GM12878 (cell line): ENCODE data around the gene TNFAIP1. TPM values are rescaled to one million over a fixed set of nuclear protein-coding genes. Genes with fewer than 3 reads are reported as not detected.

Source experiments
- ATAC-seq: fragments of 200-7000 bp; cut with Tn5 transposase; 3 replicates; pipeline ENCODE4 v1.9.1; 2020; ENCODE audit warnings: mild to moderate bottlenecking, moderate library complexity
- BruUV-seq: library from RNA; stranded (reverse); fragments of 400-500 nt; replicated peaks from 2 replicates; lab custom pipeline; 2021; lab: Mats Ljungman, UMichigan
- CTCF ChIA-PET: fragments of 300-600 bp; sonication (Branson Sonifier 250); formaldehyde crosslinking; extraction: SDS; loops from one replicate; lab custom pipeline; 2021; ENCODE audit warnings: inconsistent platforms; lab: Yijun Ruan, JAX
- POLR2A ChIA-PET: fragments of 350-600 bp; formaldehyde crosslinking; extraction: SDS; loops from one replicate; lab custom pipeline; 2021; ENCODE audit warnings: inconsistent platforms; lab: Charles Lee
- RAD21 ChIA-PET: fragments of 300-600 bp; sonication (Branson Sonifier 250); formaldehyde crosslinking; loops from one replicate; lab custom pipeline; 2023; ENCODE audit warnings: antibody characterized with exemption; ENCODE audit not compliant: unreplicated experiment; lab: Charles Lee
- SMC1A ChIA-PET: fragments of 300-600 bp; sonication (Branson Sonifier 250); formaldehyde crosslinking; loops from one replicate; lab custom pipeline; 2023; ENCODE audit not compliant: unreplicated experiment, uncharacterized antibody; lab: Charles Lee
- DNase-seq: peaks from one replicate; pipeline ENCODE4 v3.0.0-alpha.2; 2011; ENCODE audit warnings: low read depth, low spot score
- FAIRE-seq: peaks from 3 replicates; lab custom pipeline; 2011; peaks lifted over from hg19 to GRCh38; lab: Jason Lieb, UNC
- H2AFZ ChIP-seq: 2 replicates; pipeline ENCODE4 v1.6.0; 2011; ENCODE audit warnings: low read depth, low read length, control low read depth; ENCODE audit not compliant: control insufficient read depth
- H3K27ac ChIP-seq: 2 replicates; pipeline ENCODE4 v1.5.1; 2011; ENCODE audit warnings: control low read depth; ENCODE audit not compliant: control insufficient read depth, insufficient read depth
- H3K27me3 ChIP-seq, 2 experiments: replicated peaks in 1 of 2; 2 replicates each; pipeline versions ENCODE4 v1.6.0 to v1.6.1; 2011; ENCODE audit warnings: low read length in 1 of 2; ENCODE audit not compliant: control insufficient read depth in 2 of 2, insufficient read depth in 2 of 2
- H3K36me3 ChIP-seq, 2 experiments: 2 replicates each; pipeline ENCODE4 v1.5.1; 2011; ENCODE audit warnings: low read length in 1 of 2; ENCODE audit not compliant: control insufficient read depth in 2 of 2, insufficient read depth in 2 of 2
- H3K4me1 ChIP-seq: 2 replicates; pipeline ENCODE4 v1.6.1; 2011; ENCODE audit warnings: mild to moderate bottlenecking, low read length, moderate library complexity, mixed read lengths; ENCODE audit not compliant: control insufficient read depth, insufficient read depth
- H3K4me2 ChIP-seq: 2 replicates; pipeline ENCODE4 v1.6.0; 2011; ENCODE audit warnings: control low read depth; ENCODE audit not compliant: control insufficient read depth, insufficient read depth
- H3K4me3 ChIP-seq: fragments of 200-600 bp; sonication (generic); 2 replicates; pipeline ENCODE4 v1.5.1; 2016
- H3K79me2 ChIP-seq: 2 replicates; pipeline ENCODE4 v1.6.0; 2011; ENCODE audit warnings: low read length; ENCODE audit not compliant: control insufficient read depth, insufficient read depth
- H3K9ac ChIP-seq: 2 replicates; pipeline ENCODE4 v1.8.0; 2011; ENCODE audit warnings: low read length, control low read depth, mixed read lengths; ENCODE audit not compliant: control insufficient read depth, insufficient read depth
- H3K9me3 ChIP-seq: replicated peaks from 3 replicates; pipeline ENCODE4 v1.5.1; 2011; ENCODE audit warnings: mild to moderate bottlenecking, low read length; ENCODE audit not compliant: control insufficient read depth, insufficient read depth
- H4K20me1 ChIP-seq: 2 replicates; pipeline ENCODE4 v1.6.0; 2011; ENCODE audit not compliant: control insufficient read depth, insufficient read depth
- CHD4 ChIP-seq: fragments of 200-600 bp; sonication (generic); IDR thresholded peaks from 2 replicates; pipeline ENCODE4 v1.6.1; 2016; ENCODE audit warnings: mild to moderate bottlenecking
- E2F4 ChIP-seq: IDR thresholded peaks from 2 replicates; pipeline ENCODE4 v1.6.1; 2012; ENCODE audit warnings: low read depth, low read length, improper control_type of control experiment
- ESRRA ChIP-seq: IDR thresholded peaks from 2 replicates; pipeline ENCODE4 v1.6.1; 2012; ENCODE audit warnings: mild to moderate bottlenecking, low read length, improper control_type of control experiment
- FOS ChIP-seq: IDR thresholded peaks from 3 replicates; pipeline ENCODE4 v1.6.1; 2011; ENCODE audit warnings: borderline replicate concordance; ENCODE audit not compliant: insufficient read length; ENCODE audit errors: extremely low read depth
- NFXL1 ChIP-seq: fragments of 450-650 bp; IDR thresholded peaks from 2 replicates; pipeline ENCODE4 v1.6.1; 2017; ENCODE audit warnings: antibody characterized with exemption, mild to moderate bottlenecking, borderline replicate concordance
- POLR2A ChIP-seq: IDR thresholded peaks from 2 replicates; pipeline ENCODE4 v1.6.1; 2011; ENCODE audit warnings: low read depth, mild to moderate bottlenecking, low read length
- ZNF207 ChIP-seq: fragments of 450-650 bp; IDR thresholded peaks from 2 replicates; pipeline ENCODE4 v1.6.1; 2014; ENCODE audit warnings: antibody characterized with exemption, mild to moderate bottlenecking, borderline replicate concordance
- ZNF384 ChIP-seq: IDR thresholded peaks from 2 replicates; pipeline ENCODE4 v1.6.1; 2012; ENCODE audit warnings: low read depth, mild to moderate bottlenecking, low read length, improper control_type of control experiment, borderline replicate concordance
- WGBS: methylation state at CpG from one replicate; pipeline ENCODE4 v1.1.6; 2016; ENCODE audit warnings: low lambda C conversion rate; ENCODE audit not compliant: insufficient replicate concordance, insufficient coverage; ENCODE audit errors: missing lambda C conversion rate; 5-methylcytosine and 5-hydroxymethylcytosine counted together
- in situ Hi-C: fragments of 300-500 bp; cut with MboI; formaldehyde crosslinking; loops from 9 replicates; pipeline ENCODE4 v1.14.3; 2018; ENCODE audit warnings: mixed read lengths
- intact Hi-C: fragments of 100-400 bp; cut with micrococcal nuclease; formaldehyde crosslinking; loops from one replicate; pipeline ENCODE4 v1.14.2; 2022; ENCODE audit not compliant: unreplicated experiment
- polyA plus RNA-seq, 11 experiments: library from polyadenylated mRNA; depleted of rRNA in 4 of 11; unstranded in 6 of 11; stranded (reverse) in 5 of 11; fragments of >200 nt; fragmentation: Nextera tagmentation in 4 of 11; fragmentation: Illumina TruSeq in 1 of 11; extraction: Ambion mirVana in 4 of 11; extraction: Trizol in 1 of 11; gene quantifications; 1 replicate in 1 of 11; 2 replicates in 10 of 11; pipeline versions ENCODE4 v1.2.1 to v1.2.3, GENCODE V29; 2011 to 2016; ENCODE audit warnings: inconsistent platforms in 2 of 11, missing spikeins in 2 of 11, low read depth in 1 of 11
- total RNA-seq, 4 experiments: library from RNA; depleted of rRNA in 3 of 4; stranded (reverse); fragments of >200 nt in 3 of 4; fragmentation: Illumina TruSeq in 1 of 4; extraction: Trizol in 1 of 4; gene quantifications; 2 replicates each; pipeline versions ENCODE4 v1.2.1 to v1.2.3, GENCODE V29; 2013 to 2021

TNFAIP1 gene
- total and polyA plus RNA-seq, 10 of the 15 experiments (the other 5 are each of a cell fraction or from before 2014, with no cell fraction given): 1.8 to 16.9 (median 11.7) TPM

GRCh38 chr17:28295677-28296578 is 39.6 kb upstream of the TNFAIP1 start:
- no peaks in the 10 kb centered on the region for H3K27me3 ChIP-seq
- H3K36me3 ChIP-seq: no peaks in the 10 kb centered on the region
- ATAC-seq (peak; percentile 49), FAIRE-seq (no peak), DNase-seq (no peak)
- intact Hi-C loops: no loop called here
- BruUV-seq: no TSS peak
- H3K79me2 ChIP-seq: no peaks in the 10 kb centered on the region
- TF ChIP-seq E2F4: no peak
- TF ChIP-seq FOS: no peak
- peak; percentile 37; the same call in 1 of the 2 replicates for TF ChIP-seq ZNF384
- TF ChIP-seq ZNF207: no peak
- no peak for TF ChIP-seq CHD4
- TF ChIP-seq POLR2A: no peak
- TF ChIP-seq NFXL1: no peak
- TF ChIP-seq ESRRA: no peak
- H3K4me3 ChIP-seq: no peak overlapping the region
- H2AFZ ChIP-seq: no peak overlapping the region
- H3K4me1 ChIP-seq: no peaks in the 10 kb centered on the region; the same call in 1 of the 2 replicates
- no peak overlapping the region for H3K4me2 ChIP-seq
- in situ Hi-C loops: no loop called here
- WGBS: 9% methylated on average over 3 of the region's 3 CpGs
- POLR2A ChIA-PET: interaction anchor here (0.9 kb wide), 1 partner anchor 38 kb away, joined by 3 read pairs; no protein-coding TSS in a partner anchor
- H4K20me1 ChIP-seq: no peaks in the 10 kb centered on the region
- RAD21 ChIA-PET: interaction anchor here (0.6 to 1.3 kb wide), 2 partner anchors 40 to 575 kb away, joined by 3 to 5 read pairs; partner anchors contain the start of genes IFT20 and TNFAIP1
- SMC1A ChIA-PET: interaction anchor here (0.6 to 0.9 kb wide), 5 partner anchors 9 to 132 kb away, joined by 3 read pairs; no protein-coding TSS in a partner anchor
- no peak overlapping the region for H3K9ac ChIP-seq
- CTCF ChIA-PET: interaction anchor here (0.7 to 1.2 kb wide), 2 partner anchors 9 to 15 kb away, joined by 3 read pairs; no protein-coding TSS in a partner anchor
- H3K27ac ChIP-seq: no peak overlapping the region
- H3K9me3 ChIP-seq: no peaks in the 10 kb centered on the region
